Measurements from ENCODE around the gene DENND1C.

DNA sequence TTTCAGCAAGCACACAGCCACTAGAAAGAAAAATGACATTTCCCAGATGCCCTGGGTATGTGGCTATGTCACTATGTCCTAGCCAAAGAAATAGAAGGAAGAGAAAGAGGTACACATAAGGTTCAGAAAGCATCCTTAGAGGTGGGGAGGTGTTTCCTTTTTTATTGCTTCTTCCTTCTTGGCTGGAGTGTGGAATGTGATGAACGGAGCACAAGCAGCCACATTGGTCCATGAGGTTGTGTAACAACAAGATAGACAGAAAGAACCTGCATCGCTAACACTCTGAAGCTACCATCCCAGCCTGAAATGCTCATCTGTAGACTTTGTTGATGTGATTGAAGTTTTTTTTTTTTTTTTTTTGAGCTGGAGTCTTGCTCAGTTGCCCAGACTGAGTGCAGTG, 28.7 kb downstream of the DENND1C start:
- TF ChIP-seq, protein P1, sequence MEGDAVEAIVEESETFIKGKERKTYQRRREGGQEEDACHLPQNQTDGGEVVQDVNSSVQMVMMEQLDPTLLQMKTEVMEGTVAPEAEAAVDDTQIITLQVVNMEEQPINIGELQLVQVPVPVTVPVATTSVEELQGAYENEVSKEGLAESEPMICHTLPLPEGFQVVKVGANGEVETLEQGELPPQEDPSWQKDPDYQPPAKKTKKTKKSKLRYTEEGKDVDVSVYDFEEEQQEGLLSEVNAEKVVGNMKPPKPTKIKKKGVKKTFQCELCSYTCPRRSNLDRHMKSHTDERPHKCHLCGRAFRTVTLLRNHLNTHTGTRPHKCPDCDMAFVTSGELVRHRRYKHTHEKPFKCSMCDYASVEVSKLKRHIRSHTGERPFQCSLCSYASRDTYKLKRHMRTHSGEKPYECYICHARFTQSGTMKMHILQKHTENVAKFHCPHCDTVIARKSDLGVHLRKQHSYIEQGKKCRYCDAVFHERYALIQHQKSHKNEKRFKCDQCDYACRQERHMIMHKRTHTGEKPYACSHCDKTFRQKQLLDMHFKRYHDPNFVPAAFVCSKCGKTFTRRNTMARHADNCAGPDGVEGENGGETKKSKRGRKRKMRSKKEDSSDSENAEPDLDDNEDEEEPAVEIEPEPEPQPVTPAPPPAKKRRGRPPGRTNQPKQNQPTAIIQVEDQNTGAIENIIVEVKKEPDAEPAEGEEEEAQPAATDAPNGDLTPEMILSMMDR (IDR thresholded peaks at IDR 0.05), result no peak
- no peak for TF ChIP-seq POLR2A (IDR thresholded peaks at IDR 0.05)
